Right lung (tissue), 5 donors: ENCODE measurements around the gene MAPK6. TPM values are rescaled to one million over a fixed set of nuclear protein-coding genes. Genes with fewer than 3 reads are reported as not detected.
"Not testable (repeated sequence)": the region's sequence is repeated elsewhere in the genome, so short reads cannot be mapped to it uniquely, and the experiment has no call there.

Experiments used
- DNase-seq, 2 donors: peaks; one replicate each; pipeline ENCODE4 v3.0.0-alpha.2; 2013
- polyA plus RNA-seq, 5 donors: library from polyadenylated mRNA; unstranded; fragments of 120-200 nt; gene quantifications; one replicate each; pipeline versions ENCODE4 v1.2.1 to v1.2.3, GENCODE V29; 2013; ENCODE audit warnings: inconsistent platforms in 1 of 5, low replicate concordance in 1 of 5; ENCODE audit not compliant: insufficient read length in 5 of 5, insufficient read depth in 1 of 5

MAPK6 gene
- polyA plus RNA-seq, 5 donors = 20.1 to 37.0 (median 28.3) TPM

DNA sequence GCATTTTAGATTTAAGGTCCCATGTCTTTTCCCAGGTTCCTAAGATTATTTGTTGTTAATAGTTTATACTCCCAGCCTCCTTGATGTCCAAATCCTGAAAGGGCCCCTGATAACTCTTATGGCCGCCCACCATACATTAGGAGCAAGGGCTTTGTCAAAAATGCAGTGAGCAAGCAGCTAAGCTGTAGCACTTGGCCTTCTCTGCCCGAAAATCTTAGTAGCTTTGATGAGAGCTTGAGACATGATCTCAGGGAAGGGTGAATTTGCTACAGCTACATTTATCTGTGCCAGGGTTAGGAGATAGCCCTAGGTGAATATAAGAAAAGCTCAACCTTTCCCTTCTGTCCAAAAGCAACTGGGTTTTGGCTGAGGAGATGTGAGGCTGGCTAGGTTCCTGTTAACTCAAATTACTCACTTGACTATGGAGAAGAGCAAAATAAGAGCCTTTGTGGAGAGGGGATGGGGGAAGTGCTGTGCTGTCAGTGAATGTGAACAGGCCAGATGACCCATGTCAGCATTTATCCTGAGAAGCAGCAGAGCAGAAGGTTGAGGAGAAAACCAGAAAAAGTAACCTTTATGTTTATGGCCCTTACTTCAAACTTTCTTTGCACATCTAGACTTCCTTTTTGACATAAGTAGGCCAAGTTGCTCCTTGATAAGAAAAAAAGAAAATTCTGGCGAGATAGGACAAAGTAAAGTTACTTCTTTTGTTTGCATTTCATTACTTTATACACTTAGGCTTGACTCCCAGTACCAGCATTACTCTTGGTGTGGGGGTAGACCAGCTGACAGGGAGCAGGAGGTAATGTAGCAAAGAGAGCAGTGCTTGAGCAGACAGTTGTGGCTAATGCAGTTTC, 21.1 kb downstream of the MAPK6 start:
- peak; percentile 15 to 20 for DNase-seq

- no peak for DNase-seq
These were observed 23.2 kb downstream of the MAPK6 start for GRCh38 chr15:52042051-52042851.

GRCh38 chr15:52045795-52046298, 26.8 kb downstream of the MAPK6 start:
- not testable (repeated sequence) for DNase-seq

DNA sequence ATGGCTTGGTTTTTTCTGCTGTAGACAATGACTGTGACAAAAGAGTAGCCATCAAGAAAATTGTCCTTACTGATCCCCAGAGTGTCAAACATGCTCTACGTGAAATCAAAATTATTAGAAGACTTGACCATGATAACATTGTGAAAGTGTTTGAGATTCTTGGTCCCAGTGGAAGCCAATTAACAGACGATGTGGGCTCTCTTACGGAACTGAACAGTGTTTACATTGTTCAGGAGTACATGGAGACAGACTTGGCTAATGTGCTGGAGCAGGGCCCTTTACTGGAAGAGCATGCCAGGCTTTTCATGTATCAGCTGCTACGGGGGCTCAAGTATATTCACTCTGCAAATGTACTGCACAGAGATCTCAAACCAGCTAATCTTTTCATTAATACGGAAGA, 27.5 kb downstream of the MAPK6 start:
- peak; percentile 4 to 8 for DNase-seq

GRCh38 chr15:52050416-52050815, 31.4 kb downstream of the MAPK6 start:
- DNase-seq = no peak

GRCh38 chr15:52052066-52052935, 33.3 kb downstream of the MAPK6 start:
- no peak for DNase-seq

GRCh38 chr15:52054381-52054780, 35.4 kb downstream of the MAPK6 start:
- DNase-seq = no peak

DNA sequence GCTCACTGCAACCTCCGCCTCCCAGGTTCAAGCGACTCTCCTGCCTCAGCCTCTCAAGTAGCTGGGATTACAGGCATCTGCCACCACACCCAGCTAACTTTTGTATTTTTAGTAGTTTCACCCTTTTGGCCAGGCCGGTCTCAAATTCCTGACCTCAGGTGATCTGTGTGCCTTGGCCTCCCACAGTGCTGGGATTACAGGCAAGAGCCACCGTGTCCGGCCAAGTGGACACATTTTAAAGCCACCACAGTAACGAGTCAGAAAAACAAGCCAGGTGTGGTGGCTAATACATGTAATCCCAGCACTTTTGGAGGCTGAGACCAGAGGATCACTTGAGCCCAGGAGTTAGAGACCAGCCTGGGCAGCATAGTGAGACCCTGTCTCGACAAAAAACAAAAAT, 35.8 kb downstream of the MAPK6 start:
- not testable (repeated sequence) for DNase-seq

GRCh38 chr15:52056001-52056400, 37.0 kb downstream of the MAPK6 start:
- no peak for DNase-seq

- no peak for DNase-seq
These were observed 37.5 kb downstream of the MAPK6 start for GRCh38 chr15:52056496-52056895.

DNA sequence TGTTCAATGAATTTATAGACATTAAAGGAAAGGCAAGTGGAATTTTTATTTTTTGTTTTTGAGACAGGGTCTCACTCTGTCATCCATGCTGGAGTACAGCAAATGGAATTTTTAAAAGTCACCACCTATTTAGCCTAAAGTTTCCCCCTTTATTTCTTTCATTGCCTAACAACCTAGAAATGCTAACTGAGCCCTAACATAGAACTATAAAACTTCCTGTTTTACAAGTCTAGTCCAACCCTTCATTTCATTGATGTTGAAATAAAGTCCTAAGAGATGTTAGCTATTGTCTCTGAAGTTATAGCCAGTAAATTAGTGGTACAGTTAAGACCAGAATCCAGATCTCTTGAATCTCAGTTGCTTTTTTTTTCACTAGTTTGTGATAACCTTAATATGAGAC, 39.0 kb downstream of the MAPK6 start:
- DNase-seq = no peak

GRCh38 chr15:52060501-52060900, 41.5 kb downstream of the MAPK6 start:
- DNase-seq = no peak

GRCh38 chr15:52066842-52067544, 48.0 kb downstream of the MAPK6 start:
- DNase-seq = no peak

DNA sequence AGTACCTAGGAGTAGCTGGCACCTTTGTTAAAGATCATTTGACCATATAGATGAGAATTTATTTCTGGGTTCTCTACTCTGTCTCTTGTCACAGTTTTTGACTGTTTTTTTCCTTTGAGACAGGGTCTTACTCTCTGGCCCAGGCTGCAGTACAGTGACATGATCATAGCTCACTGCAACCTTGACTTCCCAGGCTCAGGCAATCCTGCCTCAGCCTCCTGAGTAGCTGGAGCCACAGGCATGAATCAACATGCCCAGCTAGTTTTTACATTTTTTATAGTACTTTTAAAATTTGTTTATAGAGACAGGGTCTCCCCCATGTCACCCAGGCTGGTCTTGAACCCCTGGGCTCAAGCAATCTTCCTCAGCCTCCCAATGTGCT, 48.5 kb downstream of the MAPK6 start:
- no peak for DNase-seq

DNA sequence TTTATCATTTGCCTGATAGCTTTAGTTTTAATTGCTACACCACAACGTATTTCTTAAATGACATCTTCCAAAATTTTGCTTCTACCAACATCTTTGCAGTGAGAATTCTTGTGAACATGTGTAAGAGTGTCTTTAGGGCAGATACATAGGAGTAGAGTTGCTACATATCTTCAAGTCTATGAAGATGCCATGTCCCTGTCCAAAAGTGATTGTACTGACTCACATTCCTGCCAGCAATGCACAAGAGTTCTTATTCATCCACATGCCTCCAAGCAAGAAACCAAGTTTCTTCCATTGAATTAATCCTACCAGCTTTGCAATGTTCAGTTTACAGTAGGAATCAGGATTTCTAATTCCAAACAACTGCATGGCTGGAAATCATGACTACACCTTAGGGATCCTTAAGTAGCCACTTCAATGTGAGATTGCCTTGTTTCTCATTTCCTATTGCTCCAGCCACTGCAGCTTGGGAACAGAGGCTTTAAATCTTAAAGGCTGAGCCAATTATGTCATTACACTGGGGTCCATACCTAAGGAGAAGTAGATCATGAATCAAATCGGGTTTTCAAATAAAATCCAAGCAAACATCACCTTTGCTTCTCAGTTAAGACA, 49.1 kb downstream of the MAPK6 start:
- DNase-seq = no peak

DNA sequence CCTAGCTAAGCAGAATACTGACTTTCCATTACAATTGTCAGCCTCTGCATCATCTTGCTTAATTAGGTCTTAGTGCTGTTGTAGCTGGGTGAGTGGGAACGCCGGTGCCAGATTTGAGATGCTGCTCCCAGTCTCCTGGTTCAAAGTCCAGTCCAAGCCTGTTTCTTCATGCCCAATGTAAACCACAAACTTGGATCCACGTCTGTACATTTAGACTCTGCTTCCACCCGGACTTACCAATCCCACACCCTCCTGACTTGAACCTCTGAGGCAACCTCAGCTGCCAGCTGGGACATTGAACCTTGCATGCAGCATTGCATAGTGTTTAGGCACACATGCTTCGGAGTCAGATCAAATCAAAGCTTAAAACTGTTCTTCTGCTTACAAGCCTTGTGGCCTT, 50.5 kb downstream of the MAPK6 start:
- DNase-seq = no peak

DNA sequence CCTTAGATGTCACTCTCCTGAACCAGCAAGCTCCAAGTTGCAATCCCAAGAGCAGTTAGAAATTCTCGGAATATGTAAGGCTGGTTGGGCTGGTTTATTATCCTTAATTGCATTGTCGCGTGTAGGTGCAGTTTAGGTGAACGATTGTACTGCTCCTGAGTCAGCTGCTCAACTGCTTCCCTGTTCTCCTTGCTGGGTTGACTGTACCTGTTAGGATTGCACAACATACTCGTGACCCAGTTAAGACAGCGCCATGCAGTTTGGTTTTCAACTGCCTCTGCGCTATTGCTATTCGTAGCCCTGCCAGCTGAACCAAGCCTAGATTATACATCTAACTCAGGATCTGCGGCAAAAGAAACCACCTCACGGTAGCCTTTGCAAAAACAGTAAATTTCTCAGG, 52.6 kb downstream of the MAPK6 start:
- DNase-seq = peak; percentile 13 to 20

GRCh38 chr15:52076889-52077781, 58.1 kb downstream of the MAPK6 start:
- no peak for DNase-seq

DNA sequence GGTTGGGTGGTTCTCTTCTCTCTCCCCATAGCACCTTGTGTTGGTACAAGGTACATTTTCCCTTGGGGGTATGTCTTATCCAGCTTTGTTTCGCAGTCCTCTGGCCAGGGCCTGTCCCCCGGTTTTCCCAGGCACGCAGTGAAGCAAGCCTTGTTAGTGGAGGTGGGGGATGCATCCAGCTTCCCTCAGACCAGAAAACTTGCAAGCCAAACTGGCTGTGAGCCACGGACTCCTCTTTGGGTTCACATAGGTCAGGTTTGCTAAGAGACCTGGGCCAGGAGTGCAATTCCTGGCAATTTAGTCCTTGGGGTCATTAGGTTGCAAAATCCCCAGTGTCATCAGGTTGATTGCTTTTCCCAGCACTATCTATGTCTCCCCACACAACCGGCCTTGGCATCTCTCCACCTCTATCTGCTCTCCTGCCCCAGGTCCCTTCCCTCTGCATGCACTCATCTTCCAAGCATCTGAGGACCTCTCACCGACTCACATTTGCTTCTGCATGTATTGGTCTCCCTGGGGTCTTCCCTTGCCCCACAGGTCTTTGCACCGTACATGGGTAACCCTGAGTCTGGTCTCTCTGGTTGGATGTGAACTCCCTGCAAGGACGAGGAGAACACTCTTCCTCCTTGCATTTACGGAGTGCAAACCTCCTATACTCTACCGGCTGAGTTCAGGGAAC, 59.3 kb downstream of the MAPK6 start:
- DNase-seq = no peak
